ENCODE data around the gene RHBDD3. TPM values are rescaled to one million over a fixed set of nuclear protein-coding genes. Genes with fewer than 3 reads are reported as not detected.

RHBDD3 gene
- total and polyA plus RNA-seq, 2 experiments from 2014 or later: 31.4 to 37.3 TPM

DNA sequence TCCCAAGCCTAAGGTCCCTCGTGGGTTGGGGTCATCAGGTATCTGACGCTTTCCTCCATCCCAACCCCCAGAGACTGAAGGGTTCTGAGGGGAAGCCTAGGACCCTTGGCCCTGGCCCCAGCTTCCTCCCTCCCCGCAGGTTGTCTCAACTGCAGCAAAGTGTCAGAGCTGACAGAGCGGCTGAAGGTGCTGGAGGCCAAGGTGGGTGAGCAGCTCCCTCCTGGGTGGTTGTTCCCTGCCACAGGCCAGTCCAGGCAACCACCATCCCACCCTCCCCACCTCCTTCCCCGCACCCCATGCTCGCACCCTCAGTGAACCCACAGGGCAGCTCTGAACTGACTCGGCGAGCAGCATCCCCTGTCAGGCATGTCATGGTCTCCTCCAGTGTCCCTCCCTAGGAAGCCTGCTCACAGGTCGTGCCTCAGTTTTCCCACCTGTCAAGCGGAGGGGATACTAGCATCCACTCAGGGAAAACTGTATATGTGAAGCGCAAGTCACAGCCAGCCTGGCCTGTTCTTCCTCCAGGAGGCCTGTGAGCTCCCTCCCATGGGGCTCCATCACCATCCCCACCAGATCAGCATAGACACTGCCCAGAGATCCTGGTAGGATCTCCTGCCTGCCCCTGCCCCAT, 41.3 kb downstream of the RHBDD3 start:
- Histone ChIP-seq H3K27ac (no peak overlapping the region), H3K9ac (no peak overlapping the region), H3K4me2 (ENCODE audit: unreplicated experiment) (no peak overlapping the region), H3K4me1 (ENCODE audit: insufficient read depth) (0 out of 2 replicates have a peak, but pooled peaks cover 2% of the 10 kb centered on the region), H3K9me3 (ENCODE audit: low read depth) (no peaks in the 10 kb centered on the region), H2AFZ (no peak overlapping the region), H3K79me2 (ENCODE audit: insufficient read depth) (no peaks in the 10 kb centered on the region), H4K20me1 (ENCODE audit: insufficient read depth) (no peaks in the 10 kb centered on the region), H3F3A (ENCODE audit: insufficient read depth) (no peaks in the 10 kb centered on the region), H3K4me3 (no peak overlapping the region), H3K9me2 (ENCODE audit: insufficient read depth) (no peaks in the 10 kb centered on the region), H3K36me3 (ENCODE audit: low read depth) (no peaks in the 10 kb centered on the region), H3K27me3 (replicated peaks; ENCODE audit: insufficient read depth) (peaks cover 20% of the 10 kb centered on the region; the same call in 1 of the 2 replicates)
- TF ChIP-seq EZH2phosphoT487 (IDR thresholded peaks at IDR 0.05; ENCODE audit: insufficient read depth, low read depth): no peak
- no peak for TF ChIP-seq EZH2 (IDR thresholded peaks at IDR 0.05; ENCODE audit: insufficient read depth, poor library complexity, severe bottlenecking)
- 79 to 93% methylated on average over 10 to 11 of the region's 11 CpGs for WGBS, 2 experiments (ENCODE audit: low coverage in 1 of 2, low lambda C conversion rate in 2 of 2, missing lambda C conversion rate in 2 of 2)
- no peak for DNase-seq
- in situ Hi-C loops (cut with MboI): no loop called here

GRCh38 chr22:29225422-29226090, 42.2 kb downstream of the RHBDD3 start:
- TF ChIP-seq EZH2 (IDR thresholded peaks at IDR 0.05; ENCODE audit: insufficient read depth, poor library complexity, severe bottlenecking) (no peak), EZH2phosphoT487 (IDR thresholded peaks at IDR 0.05; ENCODE audit: insufficient read depth, low read depth) (no peak)
- Histone ChIP-seq H3K9me3 (ENCODE audit: low read depth) (no peaks in the 10 kb centered on the region), H3K4me2 (ENCODE audit: unreplicated experiment) (no peak overlapping the region), H3K4me3 (no peak overlapping the region), H4K20me1 (ENCODE audit: insufficient read depth) (no peaks in the 10 kb centered on the region), H3K79me2 (ENCODE audit: insufficient read depth) (no peaks in the 10 kb centered on the region), H3K9me2 (ENCODE audit: insufficient read depth) (no peaks in the 10 kb centered on the region), H3K36me3 (ENCODE audit: low read depth) (no peaks in the 10 kb centered on the region), H3K4me1 (ENCODE audit: insufficient read depth) (0 out of 2 replicates have a peak, but pooled peaks cover 2% of the 10 kb centered on the region), H3K27ac (no peak overlapping the region), H2AFZ (no peak overlapping the region; the same call in 1 of the 2 replicates), H3K9ac (no peak overlapping the region), H3F3A (ENCODE audit: insufficient read depth) (no peaks in the 10 kb centered on the region), H3K27me3 (replicated peaks; ENCODE audit: insufficient read depth) (peaks cover 20% of the 10 kb centered on the region; the same call in 1 of the 2 replicates)
- peak; percentile 69 for DNase-seq
- 6 to 7% methylated on average over 15 to 16 of the region's 16 CpGs for WGBS, 2 experiments (ENCODE audit: low coverage in 1 of 2, low lambda C conversion rate in 2 of 2, missing lambda C conversion rate in 2 of 2)
- in situ Hi-C loops (cut with MboI): no loop called here

- Histone ChIP-seq H3K27me3 (replicated peaks; ENCODE audit: insufficient read depth) (peaks cover 20% of the 10 kb centered on the region; the same call in 1 of the 2 replicates), H3K4me2 (ENCODE audit: unreplicated experiment) (no peak overlapping the region), H3K36me3 (ENCODE audit: low read depth) (no peaks in the 10 kb centered on the region), H2AFZ (no peak overlapping the region), H4K20me1 (ENCODE audit: insufficient read depth) (no peaks in the 10 kb centered on the region), H3K79me2 (ENCODE audit: insufficient read depth) (no peaks in the 10 kb centered on the region), H3K27ac (no peak overlapping the region), H3K4me1 (ENCODE audit: insufficient read depth) (0 out of 2 replicates have a peak, but pooled peaks cover 2% of the 10 kb centered on the region), H3F3A (ENCODE audit: insufficient read depth) (no peaks in the 10 kb centered on the region), H3K9me3 (ENCODE audit: low read depth) (no peaks in the 10 kb centered on the region), H3K4me3 (no peak overlapping the region), H3K9me2 (ENCODE audit: insufficient read depth) (no peaks in the 10 kb centered on the region), H3K9ac (no peak overlapping the region)
- in situ Hi-C loops (cut with MboI): no loop called here
- TF ChIP-seq EZH2phosphoT487 (IDR thresholded peaks at IDR 0.05; ENCODE audit: insufficient read depth, low read depth) (no peak), EZH2 (IDR thresholded peaks at IDR 0.05; ENCODE audit: insufficient read depth, poor library complexity, severe bottlenecking) (no peak)
- WGBS, 2 experiments (ENCODE audit: low coverage in 1 of 2, low lambda C conversion rate in 2 of 2, missing lambda C conversion rate in 2 of 2): 88 to 90% methylated on average over 7 of the region's 7 CpGs
- DNase-seq: no peak
These were observed 42.8 kb downstream of the RHBDD3 start for GRCh38 chr22:29224859-29225410.

DNA sequence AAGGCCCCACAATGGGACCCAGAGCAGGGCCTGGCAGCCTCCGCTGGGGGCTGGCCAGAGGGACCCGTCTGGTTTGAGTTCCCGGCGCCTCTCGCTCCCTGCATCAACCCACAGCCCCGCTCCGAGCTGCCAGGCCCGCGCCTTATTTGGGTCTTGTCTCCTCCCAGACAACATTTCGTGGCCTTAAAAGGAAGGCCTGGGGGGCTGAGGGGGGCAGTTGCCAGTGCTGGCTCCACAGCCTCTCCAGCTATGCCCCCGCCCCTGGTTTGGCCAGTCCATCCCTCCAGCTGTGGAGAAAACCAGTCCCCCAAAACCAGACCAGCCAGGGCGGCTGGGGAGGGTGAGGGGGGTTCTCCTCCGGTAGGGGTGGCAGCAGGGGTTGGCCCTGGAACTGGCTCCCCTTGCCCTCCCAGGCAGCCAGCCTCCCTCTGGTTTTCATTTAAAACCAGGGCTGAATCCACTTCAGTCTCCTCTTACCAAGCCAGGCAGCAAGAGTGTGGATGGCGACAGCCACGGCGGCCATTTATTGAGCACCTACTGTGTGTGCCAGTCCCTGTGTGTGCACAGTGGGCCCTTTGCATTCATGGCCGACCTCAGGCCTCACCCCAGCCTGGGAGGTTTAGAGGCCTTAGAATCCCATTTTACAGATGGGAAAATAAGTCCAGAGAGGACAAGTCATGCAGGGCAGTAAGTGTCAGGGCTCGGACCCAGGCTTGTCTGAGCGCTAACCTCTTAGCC, 43.5 kb downstream of the RHBDD3 start:
- no peak for TF ChIP-seq EZH2phosphoT487 (IDR thresholded peaks at IDR 0.05; ENCODE audit: insufficient read depth, low read depth)
- Histone ChIP-seq H3K36me3 (ENCODE audit: low read depth) (no peaks in the 10 kb centered on the region), H4K20me1 (ENCODE audit: insufficient read depth) (no peaks in the 10 kb centered on the region), H3K4me1 (ENCODE audit: insufficient read depth) (0 out of 2 replicates have a peak, but pooled peaks cover 2% of the 10 kb centered on the region), H2AFZ (no peak overlapping the region), H3K9me2 (ENCODE audit: insufficient read depth) (no peaks in the 10 kb centered on the region), H3K9me3 (ENCODE audit: low read depth) (no peaks in the 10 kb centered on the region), H3K79me2 (ENCODE audit: insufficient read depth) (no peaks in the 10 kb centered on the region), H3F3A (ENCODE audit: insufficient read depth) (no peaks in the 10 kb centered on the region), H3K4me3 (no peak overlapping the region), H3K4me2 (ENCODE audit: unreplicated experiment) (no peak overlapping the region), H3K9ac (no peak overlapping the region), H3K27me3 (replicated peaks; ENCODE audit: insufficient read depth) (peaks cover 20% of the 10 kb centered on the region; the same call in 1 of the 2 replicates), H3K27ac (no peak overlapping the region)
- WGBS, 2 experiments (ENCODE audit: low coverage in 1 of 2, low lambda C conversion rate in 2 of 2, missing lambda C conversion rate in 2 of 2): 22 to 24% methylated on average over 19 of the region's 19 CpGs
- DNase-seq: no peak
- in situ Hi-C loops (cut with MboI): no loop called here

All from GM23248 (cell line).